Thoracic aorta (tissue), 2 donors: ENCODE data around the gene GBA2. TPM values are rescaled to one million over a fixed set of nuclear protein-coding genes. Genes with fewer than 3 reads are reported as not detected.

ENCODE experiments used
- ATAC-seq: fragments of 150-250 bp; one replicate; pipeline ENCODE4 v1.8.0; 2017; ENCODE audit warnings: low read depth; ENCODE audit not compliant: insufficient number of reproducible peaks, low FRiP score
- DNase-seq: peaks from one replicate; pipeline ENCODE4 v3.0.0-alpha.2; 2020; ENCODE audit warnings: low spot score
- H3K27ac ChIP-seq, 2 donors: fragments of 200-600 bp; sonication (generic); 1 replicate in 1 of 2; 2 replicates in 1 of 2; pipeline ENCODE4 v1.5.1; 2016; ENCODE audit warnings: mild to moderate bottlenecking in 2 of 2, moderate library complexity in 2 of 2
- H3K27me3 ChIP-seq: fragments of 200-600 bp; sonication (generic); replicated peaks from 2 replicates; pipeline ENCODE4 v1.6.0; 2016; ENCODE audit warnings: mild to moderate bottlenecking; ENCODE audit not compliant: insufficient read depth
- H3K36me3 ChIP-seq: fragments of 200-600 bp; sonication (generic); one replicate; pipeline ENCODE4 v1.5.1; 2016
- H3K4me1 ChIP-seq, 2 donors: fragments of 200-600 bp; sonication (generic); 1 replicate in 1 of 2; 2 replicates in 1 of 2; pipeline versions ENCODE4 v1.5.1 to v1.6.0; 2016; ENCODE audit warnings: low read depth in 2 of 2, mild to moderate bottlenecking in 1 of 2; ENCODE audit not compliant: control insufficient read depth in 1 of 2
- H3K4me3 ChIP-seq: fragments of 200-600 bp; sonication (generic); 2 replicates; pipeline ENCODE4 v1.5.1; 2016; ENCODE audit warnings: mild to moderate bottlenecking
- H3K9me3 ChIP-seq: fragments of 200-600 bp; sonication (generic); 2 replicates; pipeline ENCODE4 v1.5.1; 2016
- CTCF ChIP-seq: fragments of 200-600 bp; sonication (generic); IDR thresholded peaks from one replicate; pipeline ENCODE4 v1.5.1; 2019; ENCODE audit warnings: antibody characterized with exemption
- total RNA-seq, 2 donors: library from RNA; depleted of rRNA; stranded (reverse); fragments of >200 nt; gene quantifications; one replicate each; pipeline versions ENCODE4 v1.1.0 to v1.2.3, GENCODE V29; 2016

GBA2 gene
- total RNA-seq, 2 donors from 2014 or later = 75.8 to 115 TPM

GRCh38 chr9:35774907-35775635 lies 26.0 kb upstream of the GBA2 start:
- no peak for TF ChIP-seq CTCF
- Histone ChIP-seq H3K9me3 (no peaks in the 10 kb centered on the region), H3K4me1 (peaks cover 11 to 22% of the 10 kb centered on the region in 2 donors), H3K36me3 (no peaks in the 10 kb centered on the region), H3K27me3 (no peaks in the 10 kb centered on the region), H3K27ac (no peak overlapping the region), H3K4me3 (no peak overlapping the region)
- no peak for ATAC-seq
- no peak for DNase-seq

- no peak for ATAC-seq
- no peak overlapping the region for H3K27ac ChIP-seq
- TF ChIP-seq CTCF = no peak
These were observed 22.9 kb upstream of the GBA2 start for GRCh38 chr9:35771943-35772342.

GRCh38 chr9:35771534-35771933 lies 22.5 kb upstream of the GBA2 start:
- H3K27me3 ChIP-seq = no peaks in the 10 kb centered on the region
- no peaks in the 10 kb centered on the region for H3K36me3 ChIP-seq
- H3K4me3 ChIP-seq = no peak overlapping the region
- H3K9me3 ChIP-seq = no peaks in the 10 kb centered on the region
- no peak for TF ChIP-seq CTCF
- DNase-seq (no peak), ATAC-seq (no peak)
- peak overlapping the region; percentile 16 to 52 for H3K27ac ChIP-seq
- peaks cover 11 to 25% of the 10 kb centered on the region in 2 donors for H3K4me1 ChIP-seq

More at GRCh38 chr9:35771943-35772342, 22.9 kb upstream of the GBA2 start:
- no peak for DNase-seq
- H3K9me3 ChIP-seq = no peaks in the 10 kb centered on the region
- H3K27me3 ChIP-seq = no peaks in the 10 kb centered on the region
- no peaks in the 10 kb centered on the region for H3K36me3 ChIP-seq
- H3K4me3 ChIP-seq = no peak overlapping the region
- peaks cover 11 to 25% of the 10 kb centered on the region in 2 donors for H3K4me1 ChIP-seq

- Histone ChIP-seq H3K36me3 (no peaks in the 10 kb centered on the region), H3K27me3 (no peaks in the 10 kb centered on the region), H3K4me3 (no peak overlapping the region), H3K9me3 (no peaks in the 10 kb centered on the region), H3K27ac (peak overlapping the region; percentile 16 to 52), H3K4me1 (peaks cover 11 to 25% of the 10 kb centered on the region in 2 donors)
- ATAC-seq (peak; percentile 37), DNase-seq (no peak)
- no peak for TF ChIP-seq CTCF
These were observed 22.0 kb upstream of the GBA2 start for GRCh38 chr9:35771075-35771433.

- ATAC-seq (no peak), DNase-seq (no peak)
- H3K4me1 ChIP-seq = peaks cover 11 to 25% of the 10 kb centered on the region in 2 donors
- no peak for TF ChIP-seq CTCF
- H3K4me3 ChIP-seq = no peak overlapping the region
- H3K27me3 ChIP-seq = no peaks in the 10 kb centered on the region
- H3K36me3 ChIP-seq = no peaks in the 10 kb centered on the region
- no peaks in the 10 kb centered on the region for H3K9me3 ChIP-seq
- no peak overlapping the region for H3K27ac ChIP-seq
These were observed 20.7 kb upstream of the GBA2 start for GRCh38 chr9:35769763-35770162.
